HG02973 (cell line): ENCODE measurements around the gene UPF3A.

Experiments used
- ATAC-seq: cut with Tn5 transposase; IDR thresholded peaks from one replicate; pipeline ENCODE4 v1.9.1; 2021; ENCODE audit warnings: moderate library complexity; ENCODE audit not compliant: unreplicated experiment

Gene UPF3A

DNA sequence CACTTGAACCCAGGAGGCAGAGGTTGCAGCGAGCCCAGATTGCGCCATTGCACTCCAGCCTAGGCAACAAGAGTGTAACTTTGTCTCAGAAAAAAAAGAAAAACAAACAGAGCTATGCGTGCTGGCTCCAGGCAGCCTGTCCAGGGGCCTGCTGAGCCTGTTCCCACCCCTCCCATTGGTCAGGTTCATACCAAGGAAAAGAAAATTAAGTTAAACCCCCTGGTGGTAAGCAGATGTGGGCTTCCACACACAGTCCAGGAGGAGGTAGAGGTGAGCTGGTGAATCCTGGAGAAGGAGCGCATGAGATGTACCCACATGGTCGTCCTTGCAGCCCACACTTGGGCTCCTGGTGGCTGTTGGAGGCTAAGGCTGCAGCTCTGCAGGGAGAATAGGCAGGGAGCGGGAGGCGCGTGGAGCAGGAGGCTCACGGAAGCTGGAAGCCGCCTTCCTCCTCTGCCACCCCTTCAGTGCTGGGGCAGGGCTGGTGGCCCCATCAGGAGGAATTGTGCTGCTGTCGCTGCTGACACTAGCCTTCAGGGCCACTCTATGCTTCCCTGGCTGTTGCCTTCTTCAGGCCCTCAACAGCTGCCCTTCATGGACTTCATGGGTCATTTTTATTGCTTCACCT lies 22.4 kb downstream of the UPF3A start:
- no peak for ATAC-seq

DNA sequence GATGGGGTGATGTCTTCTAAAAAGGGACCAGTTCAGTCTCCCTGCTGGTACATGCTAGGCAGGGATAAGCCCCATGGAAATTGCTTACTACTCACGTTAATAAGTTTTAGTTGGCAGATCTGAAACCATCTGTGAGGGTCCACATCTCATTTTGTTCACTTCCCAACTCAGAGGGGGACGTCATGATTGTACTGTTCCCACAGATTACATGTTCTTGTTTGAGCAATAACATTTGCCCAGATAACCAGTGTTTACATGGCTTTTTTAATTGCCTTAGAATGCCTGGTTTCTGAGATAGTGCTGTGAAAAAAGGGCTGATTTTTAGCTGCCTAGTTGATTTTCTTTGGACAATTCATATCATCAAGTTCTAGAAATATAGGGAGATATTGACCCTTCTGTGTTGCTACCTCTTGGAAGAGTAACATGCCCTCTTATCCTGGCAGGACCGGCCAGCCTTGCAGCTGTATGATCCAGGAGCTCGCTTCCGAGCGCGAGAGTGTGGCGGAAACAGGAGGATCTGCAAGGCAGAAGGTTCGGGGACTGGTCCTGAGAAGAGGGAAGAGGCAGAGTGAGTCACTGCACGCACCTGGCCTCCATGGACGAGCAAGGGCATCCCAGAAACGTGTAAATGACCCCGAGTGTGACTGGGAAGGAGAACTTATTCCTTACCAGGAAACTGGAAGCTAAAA lies 23.1 kb downstream of the UPF3A start:
- no peak for ATAC-seq

DNA sequence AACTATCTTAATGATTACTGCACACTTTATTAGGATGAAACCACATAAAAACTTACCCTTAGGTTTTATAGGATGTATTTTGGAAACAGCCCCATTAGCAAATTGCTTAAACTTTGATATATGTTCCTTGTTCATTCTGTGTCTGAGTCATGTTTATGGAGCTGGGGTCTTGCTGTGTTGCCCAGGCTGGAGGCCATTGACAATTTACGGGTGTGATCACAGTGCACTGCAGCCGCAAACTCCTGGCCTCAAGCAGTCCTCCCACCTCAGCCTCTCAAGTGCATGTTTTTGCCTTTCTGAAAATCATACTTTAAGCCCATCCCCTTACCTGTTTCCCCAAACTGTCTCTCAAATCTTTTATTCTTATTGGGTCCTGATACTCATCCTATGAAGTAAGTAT lies 27.7 kb downstream of the UPF3A start:
- ATAC-seq: no peak

DNA sequence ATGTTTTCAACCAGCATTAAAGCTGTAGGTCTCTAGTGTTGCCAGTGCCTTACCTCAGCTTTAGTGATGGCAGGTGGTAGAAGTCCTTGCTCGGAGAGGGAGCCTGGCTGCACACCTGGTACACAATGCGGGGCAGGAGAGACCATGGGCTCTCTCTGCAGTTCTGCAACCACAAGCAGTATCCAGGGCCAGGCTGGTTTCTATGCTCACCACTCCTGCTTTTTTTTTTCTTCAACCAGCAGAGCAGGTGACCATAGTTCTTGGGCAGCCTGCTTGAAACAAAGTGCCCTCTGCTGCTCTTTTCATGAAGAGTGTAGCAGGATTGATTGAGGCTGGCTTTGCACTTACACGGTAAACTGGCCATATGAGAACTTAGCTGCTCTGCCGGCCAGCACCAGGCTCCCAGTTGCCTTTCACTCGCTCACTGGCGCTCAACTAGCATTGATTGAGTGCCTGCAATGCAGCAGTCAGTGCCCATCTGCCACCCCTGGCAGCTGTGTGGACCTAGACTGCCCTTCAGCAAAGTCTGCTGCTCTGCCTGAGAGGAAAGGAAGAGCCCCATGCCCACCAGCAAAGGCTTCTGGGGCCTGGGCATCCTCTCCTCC lies 28.5 kb downstream of the UPF3A start:
- no peak for ATAC-seq

DNA sequence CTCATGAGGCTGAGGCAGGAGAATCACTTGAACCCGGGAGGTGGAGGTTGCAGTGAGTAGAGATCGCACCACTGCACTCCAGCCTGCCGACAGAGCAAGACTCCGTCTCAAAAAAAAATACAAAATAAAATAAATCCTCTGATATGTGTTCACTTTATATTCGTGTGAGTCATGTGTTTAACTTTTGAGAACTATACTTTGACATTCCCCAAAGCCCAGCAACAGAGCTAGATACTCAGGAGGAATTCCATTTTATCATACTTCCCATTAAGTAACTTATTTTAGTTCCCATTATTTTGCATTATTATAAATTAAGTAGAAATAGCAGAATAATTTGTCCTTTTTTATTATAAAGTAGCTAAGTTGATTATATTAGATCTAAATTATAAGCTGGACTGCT lies 29.6 kb downstream of the UPF3A start:
- no peak for ATAC-seq

DNA sequence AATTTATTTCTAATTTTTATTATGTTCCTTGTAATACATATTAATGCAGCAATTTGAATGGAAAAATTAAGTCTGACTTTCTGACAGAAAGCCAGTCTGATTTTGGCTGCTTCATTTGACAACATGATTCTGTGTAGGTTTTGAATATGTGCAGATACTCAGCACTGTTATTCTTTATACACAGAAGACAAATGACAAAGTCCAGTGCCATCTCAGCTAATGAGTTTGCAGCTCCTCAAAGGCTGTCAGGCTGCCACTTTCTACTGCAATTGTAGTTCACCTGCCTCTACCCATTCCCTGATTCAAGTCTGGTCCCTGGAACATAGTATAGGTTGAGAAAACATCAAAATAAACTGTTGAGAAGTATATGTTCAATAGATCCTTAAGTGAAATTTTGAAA lies 30.0 kb downstream of the UPF3A start:
- ATAC-seq: no peak

DNA sequence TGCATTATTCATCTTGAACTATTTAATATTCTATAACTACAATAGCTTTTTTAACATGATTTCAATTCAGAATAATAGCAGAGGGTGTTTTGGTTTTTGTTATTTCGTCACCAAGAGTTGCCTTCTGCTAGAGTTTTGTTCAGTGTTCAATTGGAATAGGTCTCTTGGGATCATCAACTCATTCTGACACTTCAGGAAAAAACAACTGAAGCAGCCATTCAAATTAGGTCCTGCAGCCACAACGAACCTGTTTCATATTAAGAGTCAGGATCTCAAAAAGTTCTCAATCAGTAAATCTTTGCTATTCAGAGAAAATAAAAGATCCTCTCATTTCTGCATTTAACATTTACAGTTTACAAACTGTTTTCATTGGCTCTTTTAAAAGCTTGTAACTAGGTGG lies 30.5 kb downstream of the UPF3A start:
- ATAC-seq: no peak

DNA sequence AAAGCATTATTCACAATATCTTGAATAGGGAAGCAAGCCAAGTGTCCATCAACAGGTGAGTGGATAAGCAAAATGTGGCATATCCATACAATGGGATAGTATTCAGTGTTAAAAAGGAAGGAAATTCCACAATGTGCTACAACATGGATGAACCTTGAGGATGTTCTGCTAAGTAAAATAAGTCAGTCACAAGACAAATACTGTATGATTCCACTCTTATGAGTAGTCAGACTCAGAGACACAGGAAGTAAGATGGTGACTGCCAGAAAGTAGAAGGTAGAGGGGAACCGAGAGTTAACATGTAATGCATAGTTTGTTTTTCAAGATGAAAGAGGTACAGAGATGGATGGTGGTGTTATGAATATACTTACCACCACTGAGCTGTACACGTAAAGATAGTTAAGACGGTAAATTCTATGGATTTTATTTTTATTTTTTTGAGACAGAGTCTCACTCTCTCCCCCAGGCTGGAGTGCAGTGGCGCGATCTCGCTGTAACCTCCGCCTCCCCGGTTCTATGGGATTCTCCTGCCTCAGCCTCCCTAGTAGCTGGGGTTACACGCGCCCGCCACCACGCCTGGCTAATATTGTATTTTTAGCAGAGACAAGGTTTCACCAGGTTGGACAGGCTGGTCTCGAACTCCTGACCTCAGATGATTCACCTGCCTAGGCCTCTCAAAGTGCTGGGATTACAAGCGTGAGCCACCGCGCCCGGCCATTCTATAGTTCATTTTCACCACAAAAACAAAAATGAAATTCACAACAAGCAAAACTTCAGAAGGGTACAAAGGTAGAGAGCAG lies 31.9 kb downstream of the UPF3A start:
- ATAC-seq: peak; percentile 41

DNA sequence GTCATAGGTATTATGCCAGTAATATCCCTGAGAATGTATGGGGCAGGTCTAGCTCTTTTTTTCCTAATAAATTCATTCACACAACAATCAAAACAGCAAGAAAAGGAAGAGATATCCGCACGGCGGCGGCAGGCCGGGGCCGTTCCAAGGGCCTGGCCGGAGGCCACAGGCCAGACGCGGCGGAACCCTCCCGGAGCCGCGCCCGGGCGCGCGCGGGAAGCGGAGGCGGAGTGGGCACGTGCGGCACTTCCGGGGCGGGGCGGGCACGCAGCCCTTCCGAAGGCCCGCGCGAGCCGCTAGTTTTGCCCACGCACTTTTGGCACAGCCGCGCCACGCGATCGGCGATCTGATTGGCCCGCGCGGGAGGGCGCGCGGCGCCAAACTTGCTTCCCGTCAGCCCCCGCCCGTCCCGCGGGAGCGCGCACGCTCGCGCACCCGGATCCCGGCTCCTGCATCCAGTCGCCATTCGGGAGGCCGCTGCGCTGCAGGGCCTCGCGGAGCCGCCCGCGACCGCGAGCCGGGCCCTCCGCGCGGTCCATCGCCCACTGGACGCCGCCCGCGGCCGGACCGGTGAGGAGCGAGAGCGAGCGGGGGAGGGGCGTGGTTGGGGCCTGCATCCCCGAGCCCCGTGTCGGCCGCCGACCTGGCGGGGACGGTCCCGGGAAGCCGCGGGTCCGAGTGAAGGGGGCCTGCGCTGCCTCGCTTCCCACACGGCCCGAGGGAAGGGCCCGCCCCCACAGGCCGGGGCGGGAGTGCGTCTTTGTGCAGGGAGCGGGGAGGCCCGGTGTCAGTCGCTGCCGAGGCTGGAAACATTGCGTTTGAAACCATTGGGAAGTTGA lies 32.9 kb downstream of the UPF3A start, which contains the start of gene CHAMP1:
TSS of gene CHAMP1 (plus strand) at position 430 of the 839 bp plus-strand sequence. CDS start 9,340 bp downstream, outside the sequence.
- peak; percentile 75 for ATAC-seq

DNA sequence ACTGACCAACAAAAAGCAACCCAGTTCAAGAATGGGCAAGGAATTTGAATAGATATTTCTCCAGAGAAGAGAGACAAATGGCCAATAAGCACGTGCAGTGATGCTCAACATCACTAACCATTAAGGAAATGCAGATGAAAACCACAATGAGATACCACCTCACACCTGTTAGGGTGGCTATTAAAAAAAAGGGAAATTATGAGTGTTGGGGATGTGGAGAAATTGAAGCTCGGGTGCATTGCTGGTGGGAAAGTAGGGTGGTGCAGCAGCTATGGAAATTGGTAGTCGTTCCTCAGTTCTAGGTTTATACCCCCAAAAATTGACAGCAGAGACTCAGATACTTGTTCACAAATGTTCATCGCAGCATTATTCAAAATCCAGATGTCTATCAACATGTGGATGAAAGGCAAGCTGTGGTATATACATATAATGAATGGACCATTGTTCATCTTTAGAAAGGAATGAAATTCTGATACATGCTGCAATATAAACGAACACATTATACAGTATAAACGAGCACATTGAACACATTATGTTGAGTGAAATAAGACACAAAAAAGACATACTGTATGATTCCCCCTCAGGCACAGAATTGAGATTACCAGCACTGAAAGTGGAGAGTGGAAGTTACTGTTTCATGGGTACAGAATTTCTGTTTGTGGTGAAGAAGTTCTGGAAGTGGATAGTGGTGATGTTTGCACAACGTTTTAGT lies 33.8 kb downstream of the UPF3A start:
- ATAC-seq: peak; percentile 2

DNA sequence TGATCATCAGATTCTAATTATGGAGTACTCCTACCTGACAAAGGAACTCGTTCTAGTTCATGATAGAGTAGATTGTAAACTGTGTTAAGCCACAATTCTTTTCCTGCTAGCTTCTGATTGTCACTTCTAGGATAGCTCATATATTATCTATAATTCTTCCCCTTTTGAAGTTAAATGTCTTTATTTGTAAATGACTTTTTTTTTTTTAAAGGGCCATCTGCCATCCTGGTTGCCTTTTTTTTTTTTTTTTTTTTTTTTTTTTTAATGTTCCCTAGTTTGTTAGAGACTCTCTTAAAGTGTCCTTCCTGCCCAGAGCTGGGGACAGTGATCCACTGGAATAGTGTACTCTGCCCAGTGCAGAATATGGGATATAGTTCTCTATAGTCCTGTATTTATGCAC lies 37.2 kb downstream of the UPF3A start:
- no peak for ATAC-seq

DNA sequence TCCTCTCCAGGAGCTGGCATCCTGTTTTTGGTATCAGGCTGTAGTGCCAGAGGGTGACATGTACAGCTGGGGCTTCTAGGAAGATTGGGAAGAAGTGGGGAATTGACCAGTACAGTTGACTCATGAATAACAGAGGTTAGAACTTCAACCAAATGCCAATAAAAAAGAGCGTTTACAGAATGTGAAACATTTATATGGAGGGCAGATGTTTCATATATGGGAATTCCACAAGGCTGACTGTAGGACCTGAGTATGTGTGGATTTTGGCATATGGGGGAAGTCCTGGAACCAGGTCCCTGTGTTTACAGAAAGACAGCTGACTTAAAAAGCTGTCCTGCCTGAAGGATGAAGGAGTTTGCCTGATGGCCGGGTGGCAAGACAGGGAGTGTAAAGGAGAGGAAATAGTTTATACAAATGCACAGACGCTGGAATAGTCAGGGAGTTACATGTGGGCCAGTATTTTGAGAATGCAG lies 38.1 kb downstream of the UPF3A start:
- no peak for ATAC-seq

DNA sequence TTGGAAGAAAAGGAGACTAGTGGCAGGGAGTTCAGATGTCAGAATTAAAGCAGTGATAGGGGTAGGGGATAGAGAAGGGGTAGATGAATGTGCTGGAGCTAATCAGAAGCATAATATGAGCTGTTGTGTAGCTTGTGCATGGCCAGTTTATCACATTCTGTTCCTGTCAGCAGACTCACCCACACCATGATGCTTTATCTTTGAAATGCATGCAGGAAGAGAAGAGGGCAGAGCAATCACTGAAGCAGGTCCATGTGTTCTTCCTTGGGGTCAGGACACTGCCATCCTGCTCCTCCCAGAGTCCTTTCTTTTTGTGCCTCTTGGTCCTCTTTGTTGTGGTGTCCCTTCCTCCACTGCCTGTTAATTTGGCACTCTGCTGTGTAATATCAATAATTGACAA lies 38.7 kb downstream of the UPF3A start:
- ATAC-seq: no peak

DNA sequence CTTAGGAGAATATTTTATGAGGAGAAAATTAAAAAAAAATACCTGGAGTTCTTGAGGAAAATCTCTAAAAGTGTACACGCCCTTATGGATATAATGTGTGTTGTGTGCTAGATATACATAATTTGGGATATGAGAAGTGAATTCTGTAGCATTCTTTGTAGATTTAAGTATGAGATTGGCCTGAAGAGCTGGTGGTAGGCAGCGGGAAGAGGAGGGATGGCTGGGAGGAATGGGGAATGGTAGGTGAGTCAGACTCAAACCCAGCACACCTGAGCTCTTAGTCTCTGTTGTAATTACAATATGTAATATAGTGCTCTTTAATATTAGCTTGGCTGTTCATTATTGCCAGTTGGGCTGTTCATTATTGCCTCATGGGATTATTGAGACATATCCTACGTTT lies 39.9 kb downstream of the UPF3A start:
- ATAC-seq: no peak

DNA sequence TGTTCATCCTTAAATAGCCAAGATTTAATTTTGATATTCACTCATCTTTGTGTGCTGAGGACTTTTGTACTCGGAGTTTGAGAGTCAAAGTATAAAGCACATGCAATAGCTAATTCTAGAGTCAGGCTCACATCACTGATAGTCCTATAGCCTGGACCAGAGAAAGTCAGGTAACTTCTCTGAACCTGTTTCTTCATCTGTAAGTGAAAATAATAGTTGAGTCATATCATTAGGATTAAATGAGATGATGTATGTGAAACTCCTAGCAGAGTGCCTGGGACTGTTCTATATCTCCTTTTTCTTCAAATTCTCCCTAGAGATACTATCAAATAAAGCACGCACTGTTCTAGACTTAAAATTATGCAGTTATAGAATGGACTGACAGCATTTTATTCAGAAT lies 41.9 kb downstream of the UPF3A start:
- no peak for ATAC-seq

DNA sequence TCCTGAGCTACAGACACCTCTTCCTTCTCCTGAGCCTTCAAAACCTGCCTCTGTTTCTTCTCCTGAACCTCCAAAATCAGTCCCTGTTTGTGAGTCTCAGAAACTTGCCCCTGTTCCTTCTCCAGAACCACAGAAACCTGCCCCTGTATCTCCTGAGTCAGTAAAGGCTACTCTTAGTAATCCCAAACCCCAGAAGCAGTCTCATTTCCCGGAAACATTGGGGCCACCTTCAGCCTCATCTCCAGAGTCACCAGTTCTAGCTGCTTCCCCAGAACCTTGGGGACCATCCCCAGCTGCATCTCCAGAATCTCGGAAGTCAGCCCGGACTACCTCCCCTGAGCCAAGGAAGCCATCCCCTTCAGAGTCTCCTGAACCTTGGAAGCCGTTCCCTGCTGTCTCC lies 42.9 kb downstream of the UPF3A start:
- no peak for ATAC-seq

DNA sequence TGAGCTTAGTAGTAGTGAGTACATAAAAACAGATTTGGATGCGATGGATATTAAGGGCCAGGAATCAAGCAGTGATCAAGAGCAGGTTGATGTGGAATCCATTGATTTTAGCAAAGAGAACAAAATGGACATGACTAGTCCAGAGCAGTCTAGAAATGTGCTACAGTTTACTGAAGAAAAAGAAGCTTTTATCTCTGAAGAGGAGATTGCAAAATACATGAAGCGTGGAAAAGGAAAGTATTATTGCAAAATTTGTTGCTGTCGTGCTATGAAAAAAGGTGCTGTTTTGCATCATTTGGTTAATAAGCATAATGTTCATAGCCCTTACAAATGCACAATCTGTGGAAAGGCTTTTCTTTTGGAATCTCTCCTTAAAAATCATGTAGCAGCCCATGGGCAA lies 44.3 kb downstream of the UPF3A start:
- ATAC-seq: no peak

DNA sequence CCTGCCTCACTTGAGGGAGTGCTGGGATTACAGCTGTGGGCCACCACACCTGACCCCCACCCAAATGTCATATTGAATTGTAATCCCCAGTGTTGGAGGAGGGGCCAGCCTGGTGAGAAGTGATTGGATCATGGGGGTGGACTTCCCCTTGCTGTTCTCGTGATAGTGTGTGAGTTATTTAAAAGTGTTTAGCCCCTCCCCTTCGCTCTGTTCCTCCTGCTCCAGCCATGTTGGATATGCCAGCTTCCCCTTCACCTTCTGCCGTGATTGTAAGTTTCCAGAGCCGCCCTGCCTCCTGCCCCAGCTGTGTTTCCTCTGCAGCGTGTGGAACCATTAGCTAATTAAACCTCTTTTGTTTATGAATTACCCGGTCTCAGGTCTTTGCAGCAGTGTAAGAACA lies 46.6 kb downstream of the UPF3A start:
- no peak for ATAC-seq

DNA sequence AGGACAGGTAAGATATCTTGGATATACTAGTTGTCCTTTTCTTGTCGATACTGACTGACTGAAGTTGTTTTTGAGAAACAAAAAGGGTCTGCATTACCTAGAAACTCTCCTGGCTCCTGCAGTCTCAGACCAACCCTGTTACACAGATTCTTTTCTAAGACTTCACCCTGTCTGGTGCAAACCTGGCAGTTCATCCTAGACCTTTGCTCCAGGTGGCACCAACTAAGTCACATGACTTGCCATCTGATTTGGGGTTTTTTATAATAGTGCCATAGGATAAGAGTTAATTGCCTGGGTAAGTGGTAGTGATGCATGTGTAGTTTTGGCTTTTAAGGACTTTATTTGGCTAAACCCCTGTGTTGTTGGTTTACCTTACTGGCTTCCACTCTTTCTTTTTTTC lies 47.2 kb downstream of the UPF3A start:
- no peak for ATAC-seq

DNA sequence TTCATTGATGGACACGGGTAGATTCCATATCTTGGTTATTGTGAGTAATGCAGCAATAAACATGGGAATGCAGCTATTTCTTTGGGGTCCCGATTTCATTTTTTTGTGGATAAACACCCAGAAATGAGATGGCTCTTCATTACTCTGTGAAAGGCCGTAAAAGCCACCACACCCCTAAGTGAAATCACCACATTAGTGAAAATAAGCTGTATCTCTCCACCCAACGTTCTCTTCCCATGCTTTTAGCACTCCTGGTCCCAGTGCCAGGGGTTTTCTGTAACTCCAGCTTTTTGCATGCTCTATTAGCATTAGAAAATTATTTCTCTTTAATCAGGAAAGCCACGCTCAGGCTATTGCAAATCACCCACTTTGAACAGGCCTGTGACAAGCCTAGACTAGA lies 48.7 kb downstream of the UPF3A start:
- no peak for ATAC-seq
